Lower leg skin (tissue), 4 donors: Measurements from ENCODE around the gene DRD3. TPM values are rescaled to one million over a fixed set of nuclear protein-coding genes. Genes with fewer than 3 reads are reported as not detected.

Experiments
- DNase-seq, 2 donors: peaks; one replicate each; pipeline ENCODE4 v3.0.0-alpha.2; 2019; ENCODE audit warnings: low spot score in 2 of 2
- H3K4me3 ChIP-seq: fragments of 200-600 bp; sonication (generic); 2 replicates; pipeline ENCODE4 v1.5.1; 2017; ENCODE audit warnings: mild to moderate bottlenecking, low read depth; ENCODE audit not compliant: poor library complexity, severe bottlenecking
- POLR2A ChIP-seq, 2 donors: fragments of 450-650 bp; IDR thresholded peaks; one replicate each; pipeline ENCODE4 v1.6.1; 2016 to 2017; ENCODE audit warnings: antibody characterized with exemption in 2 of 2, mild to moderate bottlenecking in 1 of 2, moderate library complexity in 1 of 2
- WGBS, 2 donors: methylation state at CpG; one replicate each; pipeline ENCODE4 v1.1.5; 2018; 5-methylcytosine and 5-hydroxymethylcytosine counted together
- intact Hi-C: fragments of 100-400 bp; cut with DNase I; formaldehyde crosslinking; loops from one replicate; pipeline ENCODE4 v1.15.0; 2023; ENCODE audit warnings: low total_unique reads
- total RNA-seq, 4 donors: library from RNA; depleted of rRNA; stranded (reverse); fragments of >200 nt; gene quantifications; one replicate each; pipeline ENCODE4 v1.1.0, GENCODE V29; 2016
- TF ChIP-seq, protein P1 (sequence below), 3 donors: fragments of 450-650 bp; IDR thresholded peaks; one replicate each; pipeline ENCODE4 v1.5.1; 2016; ENCODE audit warnings: antibody characterized with exemption in 3 of 3, mild to moderate bottlenecking in 3 of 3, moderate library complexity in 2 of 3

The DRD3 gene
- total RNA-seq, 4 donors from 2014 or later: not detected

DNA sequence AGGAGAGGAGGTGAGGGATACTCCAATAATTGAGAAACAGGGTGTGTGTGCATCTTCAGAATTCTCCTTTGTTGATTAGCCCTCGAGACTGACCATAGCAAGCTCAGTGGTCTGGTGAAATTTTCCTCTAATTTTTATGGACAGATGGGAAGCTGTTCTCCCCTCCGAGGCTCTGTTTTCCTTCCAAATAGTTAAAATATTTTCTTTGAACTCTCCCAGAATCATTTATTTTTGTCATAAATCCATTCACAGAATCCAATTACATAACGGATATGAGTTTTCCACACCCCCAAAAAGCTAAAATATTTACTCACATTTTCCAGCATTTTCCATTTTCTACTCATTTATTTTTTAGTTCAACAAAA, 85.9 kb downstream of the DRD3 start:
- TF ChIP-seq, protein P1, sequence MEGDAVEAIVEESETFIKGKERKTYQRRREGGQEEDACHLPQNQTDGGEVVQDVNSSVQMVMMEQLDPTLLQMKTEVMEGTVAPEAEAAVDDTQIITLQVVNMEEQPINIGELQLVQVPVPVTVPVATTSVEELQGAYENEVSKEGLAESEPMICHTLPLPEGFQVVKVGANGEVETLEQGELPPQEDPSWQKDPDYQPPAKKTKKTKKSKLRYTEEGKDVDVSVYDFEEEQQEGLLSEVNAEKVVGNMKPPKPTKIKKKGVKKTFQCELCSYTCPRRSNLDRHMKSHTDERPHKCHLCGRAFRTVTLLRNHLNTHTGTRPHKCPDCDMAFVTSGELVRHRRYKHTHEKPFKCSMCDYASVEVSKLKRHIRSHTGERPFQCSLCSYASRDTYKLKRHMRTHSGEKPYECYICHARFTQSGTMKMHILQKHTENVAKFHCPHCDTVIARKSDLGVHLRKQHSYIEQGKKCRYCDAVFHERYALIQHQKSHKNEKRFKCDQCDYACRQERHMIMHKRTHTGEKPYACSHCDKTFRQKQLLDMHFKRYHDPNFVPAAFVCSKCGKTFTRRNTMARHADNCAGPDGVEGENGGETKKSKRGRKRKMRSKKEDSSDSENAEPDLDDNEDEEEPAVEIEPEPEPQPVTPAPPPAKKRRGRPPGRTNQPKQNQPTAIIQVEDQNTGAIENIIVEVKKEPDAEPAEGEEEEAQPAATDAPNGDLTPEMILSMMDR (IDR thresholded peaks at IDR 0.05): no peak
- TF ChIP-seq POLR2A (IDR thresholded peaks at IDR 0.05): no peak
- no peak overlapping the region for H3K4me3 ChIP-seq
- intact Hi-C loops: no loop called here
- DNase-seq: no peak
- 17 to 33% methylated on average over 3 of the region's 3 CpGs for WGBS, 2 donors

DNA sequence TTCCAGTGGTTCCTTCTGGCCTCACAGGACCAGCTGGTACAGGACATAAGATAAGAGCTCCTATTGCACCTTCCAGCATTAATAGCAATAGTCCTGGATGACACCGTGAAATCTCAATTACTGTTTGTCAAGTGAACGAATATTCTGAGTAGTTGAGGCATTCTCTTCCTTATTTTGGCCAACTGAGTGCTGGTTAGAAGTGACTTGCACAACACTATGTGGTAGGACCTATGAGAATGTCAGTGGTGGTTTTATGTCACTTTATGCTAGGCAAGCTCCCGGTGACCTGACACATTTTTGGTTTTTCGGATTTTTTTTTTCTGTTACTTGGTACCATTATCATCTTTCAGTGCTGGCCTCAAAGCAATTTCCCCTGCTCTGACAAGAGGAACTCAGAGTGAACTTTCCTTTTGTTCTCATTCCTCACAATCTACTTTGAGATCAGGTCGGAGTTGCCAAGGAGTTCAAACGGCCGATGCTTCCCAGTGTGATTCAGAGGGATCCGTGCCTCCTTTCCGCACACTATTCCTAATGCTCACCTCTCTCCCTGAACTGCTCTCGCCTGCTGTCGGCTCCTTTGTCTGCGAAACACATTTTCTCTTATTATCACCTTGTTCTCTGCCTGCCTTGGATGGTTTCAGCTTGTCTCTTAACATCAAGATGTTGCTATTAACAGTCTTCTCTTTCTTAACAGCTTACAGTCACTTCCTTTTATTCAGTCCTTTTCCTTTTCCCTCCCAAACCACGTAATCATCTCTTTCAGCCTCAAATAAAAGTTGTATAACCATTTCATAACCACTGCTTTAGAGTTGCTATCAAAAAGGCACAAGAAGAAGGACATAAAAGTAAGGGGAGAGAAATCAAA, 86.5 kb downstream of the DRD3 start:
- H3K4me3 ChIP-seq: no peak overlapping the region
- no peak for DNase-seq
- intact Hi-C loops: no loop called here
- no peak for TF ChIP-seq POLR2A (IDR thresholded peaks at IDR 0.05)
- TF ChIP-seq, protein P1 (IDR thresholded peaks at IDR 0.05): no peak
- WGBS, 2 donors: 35 to 38% methylated on average over 13 of the region's 13 CpGs

DNA sequence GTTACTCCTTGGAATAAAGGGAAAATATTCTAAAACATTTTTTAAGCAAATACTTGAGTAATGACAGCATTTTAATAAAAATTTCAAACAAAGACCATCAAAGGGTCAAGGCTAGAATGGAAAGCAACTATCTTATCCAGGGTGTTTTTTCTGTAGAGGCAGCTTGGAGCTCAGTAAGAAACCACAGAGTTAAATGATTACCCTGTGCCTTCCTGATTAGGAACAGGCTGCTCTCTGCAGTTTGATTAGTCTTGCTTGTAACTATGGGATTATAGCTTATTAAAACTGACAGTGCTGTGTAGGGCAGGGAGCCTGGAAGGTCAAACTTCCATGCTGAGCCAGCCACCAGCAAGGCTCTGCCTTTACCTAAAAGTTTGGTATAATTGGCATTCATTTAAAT, 89.2 kb downstream of the DRD3 start:
- H3K4me3 ChIP-seq: no peak overlapping the region
- no peak for TF ChIP-seq POLR2A (IDR thresholded peaks at IDR 0.05)
- TF ChIP-seq, protein P1 (IDR thresholded peaks at IDR 0.05): no peak
- DNase-seq: no peak
- intact Hi-C loops: no loop called here

DNA sequence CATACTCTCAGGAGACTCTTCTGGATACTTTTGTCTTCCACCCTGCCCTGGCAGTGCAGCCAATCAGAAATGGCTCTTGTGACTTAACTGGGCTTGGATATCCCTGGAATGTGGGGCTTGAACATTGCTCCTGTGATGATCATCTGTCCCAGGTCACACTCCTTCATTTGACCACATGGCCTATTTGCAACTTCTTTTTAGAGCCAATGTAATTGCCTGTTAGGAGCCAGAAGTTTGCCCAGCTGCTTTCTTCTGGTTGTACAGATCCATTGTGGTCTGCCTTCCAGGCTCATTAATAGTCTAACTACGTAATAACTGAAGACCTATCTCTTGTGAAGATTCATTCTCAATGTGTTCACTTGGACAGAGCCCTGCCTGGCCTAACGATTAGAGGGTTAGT, 92.5 kb downstream of the DRD3 start:
- no peak for TF ChIP-seq POLR2A (IDR thresholded peaks at IDR 0.05)
- TF ChIP-seq, protein P1 (IDR thresholded peaks at IDR 0.05): no peak
- no peak overlapping the region for H3K4me3 ChIP-seq
- 89 to 96% methylated on average over 2 of the region's 2 CpGs for WGBS, 2 donors
- no peak for DNase-seq
- intact Hi-C loops: no loop called here

DNA sequence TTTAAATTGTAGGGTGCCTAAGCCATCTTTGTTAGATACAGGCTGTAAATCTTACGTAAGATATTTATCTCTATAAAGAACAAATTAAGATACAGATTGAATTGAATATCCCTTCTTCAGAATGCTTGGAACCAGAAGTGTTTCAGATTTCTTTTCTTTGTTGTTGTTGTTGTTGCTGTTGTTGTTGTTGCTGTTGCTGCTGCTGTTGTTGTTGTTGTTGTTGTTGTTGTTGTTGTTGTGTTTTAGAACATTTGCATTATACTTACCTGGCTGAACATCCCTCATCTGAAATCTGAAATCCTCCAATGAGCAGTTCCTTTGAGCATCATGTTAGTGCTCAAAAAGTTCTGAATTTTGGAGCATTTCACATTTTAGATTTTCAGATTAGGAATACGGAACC, 95.7 kb downstream of the DRD3 start:
- TF ChIP-seq, protein P1 (IDR thresholded peaks at IDR 0.05): no peak
- no peak for TF ChIP-seq POLR2A (IDR thresholded peaks at IDR 0.05)
- intact Hi-C loops: no loop called here
- no peak for DNase-seq
- no peak overlapping the region for H3K4me3 ChIP-seq
- 95 to 96% methylated on average over 2 of the region's 2 CpGs for WGBS, 2 donors

DNA sequence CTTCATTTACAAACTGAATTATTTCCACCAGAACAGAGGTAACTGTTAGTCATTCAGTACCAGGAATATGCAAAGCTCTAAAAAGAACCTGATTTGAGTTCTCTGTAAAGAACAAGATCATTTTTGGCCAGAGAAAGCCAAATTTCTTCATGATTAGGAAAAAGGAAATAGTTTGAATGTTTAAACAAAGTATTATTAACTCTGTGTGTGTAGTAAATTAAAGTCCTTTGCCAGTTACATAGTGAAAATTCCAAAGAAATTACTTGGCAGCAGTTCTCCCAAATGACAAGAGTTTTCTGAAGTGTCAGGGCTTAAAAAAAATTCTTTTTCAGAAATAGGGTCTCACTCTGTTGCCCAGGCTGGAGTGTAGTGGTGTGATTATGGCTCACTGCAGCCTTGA, 97.8 kb downstream of the DRD3 start:
- intact Hi-C loops: no loop called here
- no peak for TF ChIP-seq POLR2A (IDR thresholded peaks at IDR 0.05)
- TF ChIP-seq, protein P1 (IDR thresholded peaks at IDR 0.05): no peak
- no peak for DNase-seq
- H3K4me3 ChIP-seq: no peak overlapping the region
